Naive thymus-derived CD8-positive, alpha-beta T cell (primary cell): ENCODE data around the gene DHX34. TPM values are rescaled to one million over a fixed set of nuclear protein-coding genes. Genes with fewer than 3 reads are reported as not detected.
A peak's percentile ranks its signal among the peaks of the same experiment; 100 is the strongest.

Experiments
- ATAC-seq, 2 donors: fragments of 150-1000 bp; cut with Tn5 transposase in 1 of 2; sonication (Bioruptor Pico), chemical (Tn5 transposase) in 1 of 2; 1 replicate in 1 of 2; 2 replicates in 1 of 2; pipeline ENCODE4 v1.10.0; 2021; ENCODE audit warnings: mild to moderate bottlenecking in 2 of 2, moderate library complexity in 2 of 2
- POLR2A ChIA-PET: fragments of 350-600 bp; sonication (Branson Sonifier 250); formaldehyde crosslinking; loops from one replicate; lab custom pipeline; 2021; ENCODE audit warnings: antibody characterized with exemption; lab: Charles Lee
- DNase-seq, 10 donors: peaks; one replicate each; pipeline versions ENCODE4 v3.0.0 to v3.0.0-alpha.2; 2020 to 2022
- H3K27ac Mint-ChIP-seq, 10 donors: one replicate each; pipeline ENCODE4 v1.8.0; 2020 to 2022; ENCODE audit warnings: mild to moderate bottlenecking in 10 of 10, mixed read lengths in 10 of 10, moderate library complexity in 4 of 10, inconsistent platforms in 1 of 10
- H3K27me3 Mint-ChIP-seq, 5 donors: one replicate each; pipeline ENCODE4 v1.8.0; 2021 to 2022; ENCODE audit warnings: mixed read lengths in 5 of 5
- H3K36me3 Mint-ChIP-seq, 3 donors: one replicate each; pipeline ENCODE4 v1.8.0; 2020 to 2022; ENCODE audit warnings: mixed read lengths in 3 of 3, mild to moderate bottlenecking in 2 of 3, inconsistent platforms in 1 of 3
- H3K4me1 Mint-ChIP-seq, 4 donors: one replicate each; pipeline ENCODE4 v1.8.0; 2021 to 2022; ENCODE audit warnings: mixed read lengths in 4 of 4
- H3K4me3 Mint-ChIP-seq, 10 donors: one replicate each; pipeline ENCODE4 v1.8.0; 2020 to 2022; ENCODE audit warnings: mild to moderate bottlenecking in 10 of 10, mixed read lengths in 10 of 10, moderate library complexity in 6 of 10, inconsistent platforms in 1 of 10
- H3K9me3 Mint-ChIP-seq, 9 donors: one replicate each; pipeline ENCODE4 v1.8.0; 2020 to 2022; ENCODE audit warnings: mixed read lengths in 9 of 9, mild to moderate bottlenecking in 3 of 9, inconsistent platforms in 1 of 9, moderate library complexity in 1 of 9
- polyA plus RNA-seq, 3 donors: library from polyadenylated mRNA; unstranded; fragments of 300-500 nt; fragmentation: Illumina TruSeq; gene quantifications; one replicate each; pipeline ENCODE4 v1.2.3, GENCODE V29; 2021
- total RNA-seq, 8 experiments: library from RNA in 2 of 8; stranded (reverse) in 2 of 8; gene quantifications; one replicate each; pipeline ENCODE4 v1.2.3 and lab custom pipeline; 2021 to 2026

Gene DHX34
- total and polyA plus RNA-seq, 5 experiments from 2014 or later, result 3.1 to 29.6 (median 9.7) TPM

DNA sequence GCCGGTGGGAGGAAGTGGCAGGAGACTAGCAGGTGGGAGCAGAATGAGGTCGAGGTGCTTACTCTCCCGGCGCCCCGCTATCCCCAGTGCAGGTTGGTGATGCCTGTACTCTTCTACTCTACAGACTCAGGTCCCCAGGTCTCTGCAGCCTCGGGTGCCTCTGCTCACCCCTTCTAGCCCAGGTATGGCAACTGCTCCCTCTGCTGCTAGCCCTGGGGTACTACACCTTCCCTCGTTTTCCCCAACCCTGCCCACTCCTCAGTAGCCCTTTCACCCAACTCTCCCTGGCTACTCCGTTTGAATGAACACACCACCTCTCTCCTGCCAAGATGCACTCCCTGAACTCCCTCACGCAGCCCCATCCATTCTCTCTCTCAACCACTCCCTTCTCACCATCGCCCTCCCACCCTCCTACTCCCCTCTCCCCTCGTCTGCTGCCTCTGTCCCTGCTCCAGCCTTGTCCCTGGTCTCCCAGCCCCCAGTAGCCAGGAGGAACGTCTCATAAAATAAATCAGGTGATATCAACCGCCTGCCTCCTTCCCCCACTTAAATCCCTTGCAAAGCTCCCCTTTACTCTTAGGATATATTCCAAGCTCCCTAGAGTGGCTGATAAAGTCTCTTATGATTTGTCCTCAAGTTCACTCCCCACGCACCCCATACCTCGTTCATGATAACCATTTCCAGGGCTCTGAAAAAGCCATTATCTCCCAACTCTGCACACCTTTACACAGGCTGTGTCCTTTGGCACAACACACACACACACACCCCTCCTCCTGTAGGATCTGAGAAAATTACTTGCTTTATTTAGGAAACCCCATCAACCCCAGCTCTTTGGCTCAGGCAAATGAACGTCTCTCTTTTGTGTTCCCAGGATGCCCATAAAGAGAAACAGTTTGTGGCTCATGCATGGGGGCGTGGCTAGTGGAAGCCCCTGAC, 78.4 kb downstream of the DHX34 start:
- H3K27me3 Mint-ChIP-seq, result peaks cover 20 to 76% (median 45%) of the 10 kb centered on the region in 5 donors
- peak overlapping the region in 2 of 10 donors; percentile 52 to 72 for H3K27ac Mint-ChIP-seq
- DNase-seq (peak; percentile 30 to 83 (median 68)), ATAC-seq (peak; percentile 62 to 69)
- peaks cover 1 to 8% (median 6%) of the 10 kb centered on the region in 3 donors for H3K36me3 Mint-ChIP-seq
- POLR2A ChIA-PET, result interaction anchor here (0.8 to 1.7 kb wide), 4 partner anchors 9 to 281 kb away, joined by 3 to 7 read pairs (median 4); partner anchors contain the start of gene DHX34
- H3K9me3 Mint-ChIP-seq, result no peaks in the 10 kb centered on the region
- H3K4me1 Mint-ChIP-seq, result peaks cover 9 to 30% (median 19%) of the 10 kb centered on the region in 4 donors
- H3K4me3 Mint-ChIP-seq, result peak overlapping the region in 3 of 10 donors; percentile 5 to 66 (median 48)

DNA sequence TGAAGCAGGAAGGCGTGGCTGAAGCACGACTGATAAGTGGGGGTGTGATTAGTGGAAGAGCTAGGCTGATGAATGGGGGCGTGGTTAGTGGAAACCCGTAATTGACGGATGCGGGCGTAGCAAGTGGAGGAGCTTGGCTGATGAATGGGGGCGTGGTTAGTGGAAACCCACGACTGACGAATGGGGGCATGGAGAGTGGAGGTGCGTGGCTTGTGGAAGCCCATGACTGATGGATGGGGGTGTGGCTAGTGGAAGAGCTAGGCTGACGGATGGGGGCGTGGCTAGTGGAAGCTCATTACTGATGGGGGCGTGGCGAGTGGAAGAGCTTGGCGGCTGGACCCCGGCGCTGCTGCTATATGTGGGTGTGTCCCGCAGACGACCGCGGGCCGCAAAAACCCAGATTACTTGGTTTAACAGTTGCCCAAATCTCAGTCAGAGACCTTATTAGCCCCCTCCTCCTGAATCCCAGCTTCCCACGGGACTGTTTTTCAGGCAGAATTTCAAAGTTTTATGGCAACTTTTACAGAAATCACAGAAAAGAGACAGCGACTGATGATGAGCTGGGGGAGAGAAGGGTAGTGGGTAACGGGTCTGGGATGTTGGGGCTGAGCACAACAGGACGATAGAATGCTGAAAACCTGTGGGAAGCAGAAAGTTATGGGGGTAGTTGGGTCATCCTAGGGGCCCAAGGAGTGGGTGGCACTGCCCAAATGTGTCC, 79.2 kb downstream of the DHX34 start:
- H3K9me3 Mint-ChIP-seq, result no peaks in the 10 kb centered on the region
- no peak overlapping the region for H3K27ac Mint-ChIP-seq
- H3K4me1 Mint-ChIP-seq, result peaks cover 6 to 23% (median 13%) of the 10 kb centered on the region in 4 donors
- ATAC-seq (peak; percentile 65 to 82), DNase-seq (peak; percentile 57 to 89 (median 78))
- H3K27me3 Mint-ChIP-seq, result peaks cover 17 to 68% (median 36%) of the 10 kb centered on the region in 5 donors
- peaks cover 0 to 5% (median 1%) of the 10 kb centered on the region in 3 donors for H3K36me3 Mint-ChIP-seq
- POLR2A ChIA-PET, result interaction anchor here (0.6 to 1.7 kb wide), 5 partner anchors 10 to 324 kb away, joined by 3 to 7 read pairs (median 3); partner anchors contain the start of gene DHX34
- no peak overlapping the region for H3K4me3 Mint-ChIP-seq

DNA sequence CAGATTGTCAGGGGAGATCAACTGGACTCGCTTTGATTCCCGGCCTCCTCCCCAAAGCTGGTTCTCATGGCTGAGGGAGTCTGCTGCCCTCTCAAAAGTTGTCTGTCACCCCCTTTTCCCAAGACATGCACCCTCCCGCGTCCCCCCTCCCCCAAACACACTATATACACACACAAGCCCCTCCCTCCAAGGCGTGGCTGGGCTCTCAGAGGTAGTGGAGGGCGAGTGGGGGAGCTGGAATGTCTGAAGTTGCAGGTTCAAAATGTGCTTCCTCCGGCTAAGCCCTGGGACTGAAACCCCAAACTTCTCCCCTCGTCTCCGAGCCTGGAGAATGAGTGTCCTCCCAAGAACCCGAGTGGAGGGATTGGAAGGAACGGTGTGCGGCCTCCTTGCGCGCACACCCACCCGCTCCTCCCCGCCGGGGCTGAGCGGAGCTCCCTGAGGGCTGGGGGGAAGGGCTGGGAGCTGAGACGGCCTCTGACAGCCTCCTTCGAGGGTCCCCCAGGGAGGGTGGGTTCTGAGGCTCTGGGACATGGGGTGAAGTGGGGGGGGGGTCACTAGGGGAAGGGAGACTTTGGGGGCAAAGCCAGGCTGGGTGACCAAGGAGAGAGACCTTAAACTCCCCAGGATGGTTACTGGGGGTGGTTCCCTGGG, 80.2 kb downstream of the DHX34 start:
- peaks cover 0 to 4% (median 1%) of the 10 kb centered on the region in 3 donors for H3K36me3 Mint-ChIP-seq
- POLR2A ChIA-PET, result interaction anchor here (0.6 to 1.7 kb wide), 3 partner anchors 16 to 854 kb away, joined by 3 to 7 read pairs (median 5); no protein-coding TSS in a partner anchor
- H3K4me1 Mint-ChIP-seq, result peaks cover 4 to 20% (median 12%) of the 10 kb centered on the region in 4 donors
- H3K4me3 Mint-ChIP-seq, result peak overlapping the region in 9 of 10 donors; percentile 14 to 77 (median 66)
- no peaks in the 10 kb centered on the region for H3K9me3 Mint-ChIP-seq
- peak overlapping the region in 1 of 10 donors; percentile 56 for H3K27ac Mint-ChIP-seq
- DNase-seq (no peak), ATAC-seq (no peak)
- H3K27me3 Mint-ChIP-seq, result peaks cover 17 to 59% (median 32%) of the 10 kb centered on the region in 5 donors

DNA sequence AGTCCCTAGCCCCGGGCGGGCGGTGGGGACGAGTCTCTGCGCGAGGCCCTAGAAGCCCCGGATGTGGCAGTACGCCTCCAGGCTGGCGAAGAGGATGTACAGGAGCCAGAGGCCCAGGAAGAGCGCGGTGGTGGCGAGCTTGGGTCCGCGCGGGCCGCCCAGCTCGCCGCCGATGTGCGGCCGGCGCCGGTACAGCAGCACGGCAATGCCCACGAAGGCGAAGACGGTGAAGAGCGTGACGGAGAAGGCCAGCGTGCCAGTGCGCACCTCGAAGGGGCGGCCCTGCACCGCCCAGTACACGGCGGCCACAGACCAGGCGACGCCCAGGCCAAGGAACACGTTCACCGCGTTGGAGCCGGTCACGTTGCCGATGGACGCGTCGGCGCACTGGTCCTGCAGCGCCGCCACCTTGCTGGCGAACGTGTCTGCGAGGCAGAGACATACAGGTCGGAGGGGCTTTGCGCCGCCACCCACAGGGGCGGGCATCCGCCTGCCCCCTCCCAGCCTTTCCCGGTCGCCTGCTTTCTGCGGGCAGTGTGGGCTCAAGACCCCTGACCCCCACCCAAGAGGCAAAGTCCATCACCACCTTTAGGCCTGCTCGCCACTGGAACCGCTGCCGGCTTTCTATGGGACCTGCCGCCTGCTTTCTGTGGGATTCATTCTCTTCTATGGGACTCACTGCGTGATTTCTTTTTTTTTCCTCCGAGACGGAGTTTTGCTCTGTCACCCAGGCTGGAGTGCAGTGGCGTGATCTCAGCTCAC, 81.1 kb downstream of the DHX34 start:
- ATAC-seq (peak; percentile 26 to 43), DNase-seq (no peak)
- Mint-ChIP-seq H3K36me3 (peaks cover 0 to 4% (median 1%) of the 10 kb centered on the region in 3 donors), H3K4me1 (peaks cover 6 to 20% (median 13%) of the 10 kb centered on the region in 4 donors), H3K27me3 (peaks cover 16 to 55% (median 28%) of the 10 kb centered on the region in 5 donors), H3K4me3 (peak overlapping the region; percentile 11 to 77 (median 65)), H3K27ac (peak overlapping the region in 1 of 10 donors; percentile 75), H3K9me3 (no peaks in the 10 kb centered on the region)
- POLR2A ChIA-PET, result interaction anchor here (0.6 kb wide), 1 partner anchor 258 kb away, joined by 3 read pairs; no protein-coding TSS in a partner anchor

DNA sequence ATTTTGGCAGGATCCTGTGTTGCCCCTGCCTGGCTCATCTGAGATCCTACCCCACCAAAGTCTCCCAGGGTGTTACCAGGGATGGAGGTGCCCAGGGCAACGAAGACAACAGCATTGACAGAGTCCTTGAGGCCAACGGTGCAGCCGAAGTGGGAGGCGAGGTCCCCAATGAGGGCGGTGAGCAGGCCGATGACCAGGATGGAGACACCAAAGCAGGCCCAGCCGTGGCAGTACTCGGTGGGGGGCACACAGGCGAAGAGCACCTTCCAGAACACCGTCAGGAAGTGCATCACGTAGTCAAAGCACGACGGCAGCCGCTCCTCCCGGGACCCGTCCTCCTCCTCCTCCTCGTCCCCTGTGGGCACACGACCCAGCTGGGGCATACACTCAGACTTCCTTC, 83.0 kb downstream of the DHX34 start:
- ATAC-seq (no peak), DNase-seq (no peak)
- peaks cover 16 to 34% (median 23%) of the 10 kb centered on the region in 4 donors for H3K4me1 Mint-ChIP-seq
- POLR2A ChIA-PET, result interaction anchor here (0.5 kb wide), 1 partner anchor 1010 kb away, joined by 3 read pairs; no protein-coding TSS in a partner anchor
- H3K9me3 Mint-ChIP-seq, result no peaks in the 10 kb centered on the region
- peaks cover 14 to 51% (median 28%) of the 10 kb centered on the region in 5 donors for H3K27me3 Mint-ChIP-seq
- H3K4me3 Mint-ChIP-seq, result peak overlapping the region in 2 of 10 donors; percentile 21 to 61
- peaks cover 0 to 4% (median 1%) of the 10 kb centered on the region in 3 donors for H3K36me3 Mint-ChIP-seq
- no peak overlapping the region for H3K27ac Mint-ChIP-seq

Other genes with a start within 250 kb of the DHX34 start
- gene ZC3H4, start 235.5 kb upstream of the DHX34 start, total RNA-seq, result 10 to 100 TPM; 73.4 to 76.3 TPM
- gene ZC3H4, start 235.5 kb upstream of the DHX34 start, polyA plus RNA-seq, result 1 to 10 TPM in 2 of 3 donors, under 1 TPM in 1; 0.86 to 2.4 (median 2.0) TPM
- gene SAE1, start 218.5 kb upstream of the DHX34 start, total RNA-seq, result 10 to 100 TPM; 44.5 to 45.6 TPM
- 100 to 1,000 TPM; 158 to 174 (median 159) TPM for gene SAE1, start 218.5 kb upstream of the DHX34 start, polyA plus RNA-seq
- gene BBC3, start 118.1 kb upstream of the DHX34 start, total RNA-seq, result 10 to 100 TPM; 37.0 to 37.4 TPM
- 10 to 100 TPM in 1 of 3 donors, 1 to 10 TPM in 2; 7.2 to 13.0 (median 7.3) TPM for gene BBC3, start 118.1 kb upstream of the DHX34 start, polyA plus RNA-seq
- 10 to 100 TPM; 53.0 to 53.1 TPM for gene CCDC9, start 92.8 kb upstream of the DHX34 start, total RNA-seq
- gene CCDC9, start 92.8 kb upstream of the DHX34 start, polyA plus RNA-seq, result 10 to 100 TPM in 1 of 3 donors, 1 to 10 TPM in 2; 5.0 to 10.8 (median 7.1) TPM
- 10 to 100 TPM; 17.6 to 19.7 TPM for gene INAFM1, start 74.4 kb upstream of the DHX34 start, total RNA-seq
- 1 to 10 TPM; 2.4 to 5.3 (median 3.4) TPM for gene INAFM1, start 74.4 kb upstream of the DHX34 start, polyA plus RNA-seq
- gene C5AR1, start 39.5 kb upstream of the DHX34 start, total RNA-seq, result 1 to 10 TPM; 2.6 TPM
- under 1 TPM in 1 of 3 donors, not detected in 2; 0.15 TPM for gene C5AR1, start 39.5 kb upstream of the DHX34 start, polyA plus RNA-seq
- under 1 TPM; 0.29 to 0.30 TPM for gene C5AR2, start 17.1 kb upstream of the DHX34 start, total RNA-seq
- not detected for gene C5AR2, start 17.1 kb upstream of the DHX34 start, polyA plus RNA-seq
- gene MEIS3, start 70.2 kb downstream of the DHX34 start, total RNA-seq, result not detected
- not detected for gene MEIS3, start 70.2 kb downstream of the DHX34 start, polyA plus RNA-seq
- under 1 TPM in 1 of 2 experiments, not detected in 1; 0.42 TPM for gene SLC8A2, start 122.6 kb downstream of the DHX34 start, total RNA-seq
- gene SLC8A2, start 122.6 kb downstream of the DHX34 start, polyA plus RNA-seq, result under 1 TPM in 2 of 3 donors, not detected in 1; 0.02 to 0.12 TPM
- gene KPTN, start 134.9 kb downstream of the DHX34 start, total RNA-seq, result 1 to 10 TPM; 5.4 to 7.1 TPM
- gene KPTN, start 134.9 kb downstream of the DHX34 start, polyA plus RNA-seq, result 1 to 10 TPM; 5.8 to 8.0 (median 7.6) TPM
- gene NAPA, start 165.7 kb downstream of the DHX34 start, total RNA-seq, result 10 to 100 TPM; 85.3 to 92.3 TPM
- gene NAPA, start 165.7 kb downstream of the DHX34 start, polyA plus RNA-seq, result 100 to 1,000 TPM in 1 of 3 donors, 10 to 100 TPM in 2; 88.7 to 116 (median 89.6) TPM
- gene ZNF541, start 223.8 kb downstream of the DHX34 start, total RNA-seq, result under 1 TPM; 0.85 to 0.86 TPM
- under 1 TPM in 1 of 3 donors, not detected in 2; 0.27 TPM for gene ZNF541, start 223.8 kb downstream of the DHX34 start, polyA plus RNA-seq